Measurements from ENCODE around the gene GALNT9. TPM values are rescaled to one million over a fixed set of nuclear protein-coding genes. Genes with fewer than 3 reads are reported as not detected.

Gene GALNT9
- total and polyA plus RNA-seq, 8 donors: 0.17 to 5.0 (median 2.8) TPM; not detected in 1

DNA sequence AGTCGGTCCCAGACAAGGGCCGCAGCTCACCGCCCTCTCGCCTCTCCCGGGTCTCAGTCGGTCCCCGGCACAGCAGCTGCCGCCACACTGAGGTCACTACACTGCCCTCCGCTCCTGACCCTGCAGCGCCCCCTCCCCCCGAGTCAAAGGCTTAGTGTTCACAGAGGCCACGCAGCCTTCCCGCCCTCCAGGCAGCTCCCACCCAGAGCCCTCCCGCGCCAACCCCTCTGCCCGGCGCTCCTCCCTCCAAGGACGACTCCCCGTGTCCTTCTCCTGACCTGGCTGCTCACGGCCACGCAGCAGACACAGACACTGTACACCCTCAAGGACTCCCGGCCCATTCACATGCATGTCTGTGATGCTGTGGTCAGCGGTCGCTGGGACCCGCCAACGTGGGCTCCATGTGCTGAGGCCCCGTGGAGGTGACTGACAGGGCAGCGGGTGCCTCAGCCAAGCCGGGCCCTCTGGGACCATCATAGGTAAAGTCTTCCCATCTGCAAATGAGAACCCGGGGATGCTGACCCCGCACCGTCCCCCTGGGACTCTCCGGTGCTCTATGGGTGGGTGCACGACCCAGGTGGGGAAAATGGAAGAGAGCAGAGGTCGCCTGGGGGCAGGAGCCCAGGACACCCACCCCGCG lies 16.3 kb upstream of the GALNT9 start:
- Histone ChIP-seq H3K36me3 (no peaks in the 10 kb centered on the region), H3K27me3 (peaks cover 0 to 65% of the 10 kb centered on the region in 2 donors), H3K4me3 (no peak overlapping the region), H3K4me1 (no peaks in the 10 kb centered on the region), H3K27ac (no peak overlapping the region), H3K9me3 (no peaks in the 10 kb centered on the region)
- DNase-seq (peak in 1 of 4 donors; percentile 77), ATAC-seq (no peak)
- intact Hi-C loops (cut with DNase I): no loop called here
- no peak for TF ChIP-seq CTCF (IDR thresholded peaks at IDR 0.05)

DNA sequence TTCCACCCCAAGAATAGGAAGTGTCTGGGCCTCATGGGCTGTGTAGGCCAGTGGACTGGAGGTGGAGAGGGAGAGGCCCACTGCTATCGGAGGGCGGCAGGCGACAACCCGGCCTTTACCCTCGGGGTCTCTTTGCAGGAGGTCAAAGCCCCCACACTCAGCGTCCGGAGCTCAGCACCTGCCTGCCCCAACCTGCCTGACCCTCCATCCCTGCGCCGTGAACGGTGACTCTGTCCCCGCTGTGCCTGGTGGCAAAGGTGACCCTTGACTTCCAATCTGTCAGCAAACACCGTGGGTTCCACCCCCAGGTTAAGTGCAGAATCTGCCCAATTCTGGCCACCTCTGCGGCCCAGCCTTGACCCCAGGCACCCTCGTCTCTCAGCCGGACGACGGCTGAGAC lies 15.7 kb upstream of the GALNT9 start:
- intact Hi-C loops (cut with DNase I): no loop called here
- Histone ChIP-seq H3K4me3 (no peak overlapping the region), H3K36me3 (no peaks in the 10 kb centered on the region), H3K4me1 (no peaks in the 10 kb centered on the region), H3K27ac (no peak overlapping the region), H3K9me3 (no peaks in the 10 kb centered on the region), H3K27me3 (peaks cover 0 to 70% of the 10 kb centered on the region in 2 donors)
- TF ChIP-seq CTCF (IDR thresholded peaks at IDR 0.05): no peak
- DNase-seq (peak in 1 of 4 donors; percentile 66), ATAC-seq (no peak)

GRCh38 chr12:132344601-132345000 lies 15.2 kb upstream of the GALNT9 start:
- Histone ChIP-seq H3K4me1 (no peaks in the 10 kb centered on the region), H3K27me3 (peaks cover 0 to 75% of the 10 kb centered on the region in 2 donors), H3K9me3 (no peaks in the 10 kb centered on the region), H3K27ac (no peak overlapping the region), H3K4me3 (no peak overlapping the region), H3K36me3 (no peaks in the 10 kb centered on the region)
- DNase-seq: no peak
- ATAC-seq: no peak
- intact Hi-C loops (cut with DNase I): no loop called here
- no peak for TF ChIP-seq CTCF (IDR thresholded peaks at IDR 0.05)

GRCh38 chr12:132344181-132344580 lies 14.8 kb upstream of the GALNT9 start:
- ATAC-seq: no peak
- H3K27me3 ChIP-seq: peaks cover 0 to 80% of the 10 kb centered on the region in 2 donors
- no peak for TF ChIP-seq CTCF (IDR thresholded peaks at IDR 0.05)

GRCh38 chr12:132343294-132344004 lies 14.1 kb upstream of the GALNT9 start:
- TF ChIP-seq CTCF (IDR thresholded peaks at IDR 0.05): no peak
- ATAC-seq (no peak), DNase-seq (peak in 1 of 4 donors; percentile 41)
- Histone ChIP-seq H3K36me3 (no peaks in the 10 kb centered on the region), H3K27me3 (peaks cover 0 to 83% of the 10 kb centered on the region in 2 donors), H3K27ac (no peak overlapping the region), H3K4me1 (no peaks in the 10 kb centered on the region), H3K9me3 (no peaks in the 10 kb centered on the region), H3K4me3 (no peak overlapping the region)
- intact Hi-C loops (cut with DNase I): no loop called here

More at GRCh38 chr12:132344181-132344580, 14.8 kb upstream of the GALNT9 start:
- no peak overlapping the region for H3K4me3 ChIP-seq
- intact Hi-C loops (cut with DNase I): no loop called here
- H3K4me1 ChIP-seq: no peaks in the 10 kb centered on the region
- H3K27ac ChIP-seq: no peak overlapping the region
- no peaks in the 10 kb centered on the region for H3K36me3 ChIP-seq
- peak in 1 of 4 donors; percentile 54 for DNase-seq
- H3K9me3 ChIP-seq: no peaks in the 10 kb centered on the region

All from left lung (tissue), 10 donors.